Stimulated activated CD4-positive, alpha-beta T cell treated with anti-CD3 and anti-CD28 coated beads, TNF-alpha, amount 100 ng/mL, for 4 hours (primary cell): ENCODE results near the gene BSG.
"Not testable (repeated sequence)": the region's sequence is repeated elsewhere in the genome, so short reads cannot be mapped to it uniquely, and the experiment has no call there.

Experiments
- DNase-seq, 3 experiments: peaks; one replicate each; pipeline ENCODE4 v3.0.0-alpha.2; 2020; ENCODE audit warnings: low read depth in 3 of 3

Gene BSG

DNA sequence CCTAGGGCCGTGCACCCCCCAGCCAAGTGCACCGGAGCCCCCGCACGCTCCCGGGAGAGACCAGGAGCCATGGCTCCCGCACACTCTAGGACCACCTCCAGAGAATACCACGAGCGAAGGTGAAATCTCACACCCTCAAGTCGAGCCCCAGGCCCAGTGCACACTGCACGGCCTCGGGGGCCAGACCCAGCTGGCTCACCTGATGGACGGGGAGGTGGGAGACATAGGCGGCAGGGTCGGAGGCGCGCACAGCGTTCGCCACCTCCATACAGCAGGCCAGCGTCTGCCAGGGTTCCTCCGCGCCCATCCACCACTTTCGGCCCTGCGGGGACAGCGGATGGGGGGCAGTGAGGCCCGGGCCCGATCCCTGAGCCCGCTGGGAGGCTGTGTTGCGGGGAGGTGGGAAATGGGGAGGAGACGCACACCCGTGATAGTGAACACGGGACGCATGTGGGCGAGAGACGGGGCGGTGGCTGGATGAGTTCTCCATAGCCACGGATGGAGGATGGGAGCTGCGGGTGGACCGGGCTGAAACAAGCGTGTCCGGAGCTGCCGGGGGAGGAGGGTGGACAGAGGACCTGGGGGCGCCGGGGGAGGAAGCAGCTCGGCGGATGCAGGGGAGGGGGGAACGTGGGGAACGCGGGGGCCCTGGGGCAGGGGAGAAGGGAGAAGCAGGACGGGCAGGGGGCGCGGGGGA is 47.9 kb downstream of the BSG start:
- DNase-seq: no peak

DNA sequence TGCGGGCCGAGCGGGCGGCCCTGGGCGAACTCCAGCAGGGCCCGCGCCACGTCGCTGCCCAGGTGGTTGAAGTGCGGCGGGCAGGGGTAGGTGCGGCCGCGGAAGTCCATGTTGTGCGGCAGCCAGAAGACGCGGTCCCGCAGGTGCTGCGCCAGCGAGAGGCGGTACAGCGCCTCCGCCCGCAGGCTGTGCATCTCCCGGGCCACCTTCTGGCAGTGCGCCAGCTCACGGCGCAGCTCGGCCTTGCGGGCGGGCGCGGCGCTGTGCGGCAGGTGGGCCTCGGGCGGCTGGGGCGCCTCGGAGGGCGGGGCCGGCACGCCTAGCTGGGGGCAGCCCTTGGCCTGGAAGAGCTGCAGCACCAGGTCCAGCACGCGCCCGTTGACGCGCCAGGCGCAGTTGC is 48.8 kb downstream of the BSG start:
- DNase-seq: not testable (repeated sequence)

DNA sequence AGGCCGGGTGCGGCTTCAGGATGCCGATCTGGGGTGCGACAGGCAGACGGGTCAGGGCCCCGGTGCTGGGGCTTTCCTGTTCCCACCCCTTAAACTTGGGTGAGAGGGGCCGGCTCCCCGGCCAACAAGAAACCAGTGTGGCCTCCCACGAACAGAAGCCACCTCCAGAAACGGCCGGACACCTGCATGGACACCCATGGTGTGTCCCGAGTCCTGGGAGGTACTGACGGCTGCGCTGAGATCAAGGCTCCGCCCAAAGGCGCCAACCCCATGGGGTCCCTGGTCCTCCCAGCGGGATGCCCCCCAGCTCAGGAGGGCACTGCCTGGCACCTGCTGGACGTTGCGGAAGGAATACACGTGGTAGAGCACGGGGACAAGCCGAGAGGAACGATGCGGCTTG is 49.4 kb downstream of the BSG start:
- no peak for DNase-seq

DNA sequence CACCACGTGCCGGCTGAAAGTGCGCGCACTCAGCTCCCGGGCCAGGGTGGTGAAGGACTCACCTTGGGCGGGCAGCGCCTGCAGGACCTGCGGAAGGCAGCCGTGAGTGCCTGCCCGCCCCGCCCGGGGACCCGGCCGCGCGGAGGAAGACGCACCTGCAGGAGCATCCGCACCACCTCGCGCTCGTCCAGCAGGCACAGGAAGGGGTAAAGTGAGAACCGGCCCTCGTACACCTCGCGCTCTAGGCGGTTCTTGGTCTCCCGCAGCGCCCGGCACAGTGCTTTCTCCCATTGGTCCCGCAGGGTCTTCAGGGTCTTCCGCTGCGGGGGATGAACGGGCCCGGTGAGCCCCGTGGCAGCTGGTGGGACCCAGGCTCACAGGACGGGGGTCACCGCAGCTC is 50.3 kb downstream of the BSG start:
- DNase-seq: no peak

DNA sequence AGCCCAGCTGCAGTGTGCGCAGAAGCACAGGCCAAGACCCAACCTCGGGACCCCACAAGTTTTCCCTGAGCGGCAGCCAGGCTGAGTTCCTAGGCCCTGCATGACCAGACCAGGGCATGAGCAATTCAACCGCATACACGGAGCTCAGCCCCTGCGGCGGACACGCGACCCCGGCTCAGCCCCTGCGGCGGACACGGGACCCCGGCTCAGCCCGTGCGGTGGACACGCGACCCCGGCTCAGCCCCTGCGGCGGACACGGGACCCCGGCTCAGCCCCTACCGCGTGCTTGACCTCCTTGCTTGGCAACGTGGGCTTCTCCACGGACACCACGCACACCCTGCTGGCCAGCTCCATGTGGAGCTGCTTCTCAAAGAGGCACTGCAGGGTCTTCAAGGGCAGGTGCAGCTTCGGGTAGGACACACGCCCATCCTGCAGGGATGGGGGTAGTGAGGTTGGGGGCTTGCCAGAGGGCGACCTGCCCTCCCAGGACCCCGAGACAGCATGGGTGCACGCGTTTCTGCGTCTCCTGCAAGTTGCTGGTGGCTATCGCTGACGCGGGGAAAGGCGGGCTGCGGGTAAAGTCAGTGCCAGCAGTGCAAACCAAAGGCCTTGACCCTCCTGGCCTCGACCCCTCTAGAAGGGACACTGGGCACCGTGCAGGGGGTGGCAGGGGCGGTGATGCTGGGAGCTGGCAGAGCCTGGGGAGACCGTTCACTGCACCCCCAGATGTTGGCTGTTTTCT is 51.0 kb downstream of the BSG start:
- DNase-seq: no peak

DNA sequence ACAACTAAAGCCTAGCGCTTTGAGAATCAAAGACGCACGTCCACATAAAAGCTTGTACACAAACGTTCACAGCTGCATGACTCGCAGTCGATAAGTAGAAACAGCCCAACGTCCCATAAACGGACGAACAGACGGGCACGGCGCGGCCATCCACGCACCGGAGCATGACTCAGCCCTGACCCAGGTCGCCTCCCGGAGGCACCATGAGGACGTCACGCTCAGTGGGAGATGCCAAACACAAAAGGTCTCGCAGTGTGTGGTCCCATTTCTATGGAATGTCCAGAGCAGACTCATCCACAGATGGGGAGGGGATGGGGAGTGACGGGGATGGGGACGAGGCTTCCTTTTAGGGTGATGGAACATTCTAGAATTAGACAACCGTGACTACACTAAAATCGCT is 51.6 kb downstream of the BSG start:
- no peak for DNase-seq

DNA sequence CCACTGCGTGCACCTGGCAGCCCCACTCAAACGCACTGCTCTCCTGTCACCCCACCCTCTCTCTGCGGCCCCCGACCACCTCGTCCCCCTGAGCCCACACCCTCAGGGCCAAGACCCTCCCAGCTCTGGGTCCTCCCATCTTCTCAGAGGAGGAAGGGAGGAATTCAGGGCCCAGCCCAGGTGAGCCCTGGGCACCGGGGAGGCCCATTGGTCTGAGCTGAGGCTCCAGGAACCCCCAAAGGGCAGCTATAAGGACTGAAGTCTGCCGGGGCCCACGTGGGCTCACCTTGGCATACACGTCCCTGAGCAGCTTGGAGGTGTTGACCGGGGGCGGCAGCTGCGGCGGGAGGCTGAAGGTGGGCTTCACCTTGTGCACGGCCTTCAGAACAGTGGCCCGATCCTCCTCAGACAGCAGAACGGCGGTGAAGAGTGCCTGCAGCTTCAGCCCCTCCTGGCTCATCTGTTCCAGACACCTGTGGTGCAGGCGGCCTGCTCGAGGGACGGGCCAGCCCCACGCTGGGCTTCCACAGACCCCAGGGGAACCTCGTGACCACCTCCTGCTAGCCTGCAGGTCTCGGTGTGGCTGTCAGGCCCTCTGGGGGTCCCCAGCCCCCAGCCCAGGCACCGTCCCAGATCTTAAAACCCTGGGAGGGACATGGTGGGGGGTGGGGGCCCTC is 52.2 kb downstream of the BSG start:
- no peak for DNase-seq

DNA sequence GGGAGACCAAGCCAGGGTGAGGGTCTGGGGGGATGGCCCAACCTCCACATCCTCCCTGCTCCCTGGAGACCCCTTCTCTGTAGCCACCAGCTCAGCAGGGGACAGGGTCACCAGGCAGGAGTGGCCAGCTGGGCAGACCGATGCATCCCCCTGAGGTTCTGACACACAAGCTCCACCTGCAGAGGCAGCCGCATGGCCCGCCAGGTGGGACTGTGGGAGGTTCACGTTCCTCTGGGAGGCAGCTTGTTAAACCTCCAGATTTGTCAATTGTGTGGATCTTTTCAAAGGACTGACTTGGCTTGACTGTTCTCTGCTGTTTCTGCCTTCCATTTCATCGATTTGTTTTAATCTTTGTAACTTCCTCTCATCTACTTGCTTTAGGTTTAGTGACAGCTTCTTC is 52.9 kb downstream of the BSG start:
- DNase-seq: no peak

DNA sequence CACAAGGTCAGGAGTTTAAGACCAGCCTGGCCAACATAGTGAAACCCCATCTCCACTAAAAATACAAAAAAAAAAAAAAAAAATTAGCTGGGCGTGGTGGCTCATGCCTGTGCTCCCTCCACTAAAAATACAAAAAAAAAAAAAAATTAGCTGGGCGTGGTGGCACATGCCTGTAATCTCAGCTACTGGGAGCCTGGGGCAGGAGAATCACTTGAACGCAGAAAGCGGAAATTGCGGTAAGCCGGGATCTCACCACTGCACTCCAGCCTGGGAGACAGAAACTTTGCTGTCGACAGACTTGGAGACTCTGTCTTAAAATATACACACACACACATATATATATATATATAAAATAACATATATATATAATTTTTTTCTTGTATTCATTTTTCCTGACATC is 54.2 kb downstream of the BSG start:
- not testable (repeated sequence) for DNase-seq

DNA sequence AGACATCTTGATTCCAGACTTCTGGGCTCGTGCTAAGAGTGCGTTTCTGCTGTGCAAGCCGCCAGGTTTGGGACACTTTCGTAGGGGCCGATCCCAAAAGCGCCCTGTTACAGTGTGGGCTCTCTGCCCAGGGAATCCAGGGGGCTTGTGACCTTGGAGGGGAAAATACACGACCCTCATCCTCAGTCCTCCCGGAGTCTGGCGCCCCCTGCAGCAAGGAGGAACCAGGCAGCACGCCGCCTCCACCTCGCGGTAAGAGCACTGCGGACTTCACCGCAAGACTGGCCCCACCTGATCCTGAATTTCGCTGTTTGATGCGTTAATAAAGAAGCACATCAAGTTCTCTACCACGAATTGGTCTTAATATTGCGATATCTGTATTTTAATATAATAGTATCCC is 55.8 kb downstream of the BSG start:
- DNase-seq: no peak

DNA sequence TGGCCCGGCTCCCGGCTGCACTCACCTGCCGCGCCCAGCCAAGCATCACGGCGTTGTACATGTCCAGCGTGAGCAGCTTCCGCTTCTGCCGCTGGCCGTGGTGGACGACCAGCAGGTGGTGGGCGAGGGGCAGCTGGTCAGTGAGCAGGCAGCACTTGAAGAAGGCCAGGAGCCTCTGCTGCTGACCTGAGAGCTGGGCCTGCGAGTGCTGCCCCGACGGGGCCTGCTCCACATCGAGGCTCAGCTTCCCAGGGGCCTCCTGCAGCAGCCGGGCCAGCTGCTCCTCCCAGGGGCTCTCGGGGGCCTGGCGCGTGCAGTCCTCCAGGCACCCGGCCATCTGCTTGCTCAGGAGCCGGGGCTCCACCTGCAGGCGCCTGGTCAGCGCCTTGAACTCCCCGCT is 57.1 kb downstream of the BSG start:
- not testable (repeated sequence) for DNase-seq

DNA sequence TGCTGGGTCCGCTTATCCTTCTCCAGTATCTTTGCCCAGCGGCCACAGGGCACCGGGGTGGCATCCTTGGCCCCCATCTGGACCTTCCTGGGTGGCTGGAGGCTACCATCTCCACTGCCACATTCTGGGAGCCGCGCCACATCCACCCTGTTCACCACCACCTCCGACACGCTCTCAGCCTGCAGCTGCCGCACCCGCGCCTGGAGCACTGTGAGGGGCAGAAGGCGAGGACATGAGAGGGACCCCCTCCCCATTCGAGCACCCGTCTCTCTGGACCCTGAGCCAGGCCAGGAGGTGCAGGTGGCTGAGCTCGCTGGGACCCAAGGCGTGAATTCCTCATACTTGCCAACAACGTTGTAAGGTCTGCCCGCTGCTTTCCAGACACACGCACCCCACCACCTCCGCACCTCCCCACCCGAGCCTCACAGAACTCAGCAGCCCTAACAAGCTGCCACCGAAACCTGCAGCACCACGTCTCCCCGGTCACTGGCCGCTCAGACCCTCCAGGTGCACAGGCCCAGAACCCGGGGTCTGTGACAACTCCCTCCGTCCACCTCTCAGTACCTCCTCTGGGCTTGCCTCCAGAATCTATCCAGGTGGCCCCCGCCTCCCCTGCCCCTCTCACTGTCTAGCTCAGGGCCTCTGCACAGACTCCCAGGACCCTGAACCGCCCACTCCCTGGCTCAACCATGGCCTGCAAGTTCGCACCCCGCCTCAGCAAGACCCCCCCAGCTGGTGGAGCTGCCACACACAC is 57.7 kb downstream of the BSG start:
- no peak for DNase-seq

DNA sequence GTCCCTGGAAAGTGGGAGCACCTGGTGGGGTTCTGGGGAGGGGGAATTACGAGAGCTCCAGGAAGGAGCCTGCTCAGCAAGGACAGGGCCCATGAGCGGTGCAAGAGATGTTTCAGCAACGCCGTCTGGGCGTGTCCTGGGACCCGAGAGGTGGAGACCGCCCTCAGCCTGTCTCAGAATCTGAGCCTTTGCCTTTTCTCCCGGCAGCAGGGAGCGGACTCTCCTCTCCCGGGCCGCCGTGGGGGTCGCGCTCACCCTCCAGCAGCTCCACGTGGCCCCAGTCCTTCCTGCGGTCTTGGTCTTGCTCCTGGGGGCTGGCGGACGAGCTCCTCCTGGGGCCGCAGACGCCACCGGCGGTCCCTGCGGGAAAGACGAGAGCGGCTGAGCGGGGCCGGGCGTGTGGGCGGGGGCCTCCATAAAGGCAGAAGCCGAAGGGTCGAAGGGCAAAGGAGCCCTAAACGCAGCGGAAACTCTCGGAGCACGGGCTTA is 60.2 kb downstream of the BSG start:
- DNase-seq: peak in 1 of 3 experiments; percentile 40
